OCI-LY1 (cell line): ENCODE results near the gene CNTNAP2.

Experiments used
- H2AFZ ChIP-seq: fragments of 200-600 bp; sonication (generic), shearing (Covaris generic); 2 replicates; pipeline ENCODE4 v1.6.0; 2014; ENCODE audit warnings: antibody characterized with exemption, mild to moderate bottlenecking, low read length
- H3F3A ChIP-seq: fragments of 200-600 bp; sonication (generic), shearing (Covaris generic); 2 replicates; pipeline ENCODE4 v1.6.0; 2014; ENCODE audit warnings: mild to moderate bottlenecking, antibody characterized with exemption, low read length, moderate library complexity; ENCODE audit not compliant: insufficient read depth
- H3K27ac ChIP-seq: fragments of 200-600 bp; sonication (generic); 2 replicates; pipeline ENCODE4 v1.5.1; 2014; ENCODE audit warnings: low read length, mixed run types, mild to moderate bottlenecking, low read depth; ENCODE audit not compliant: poor library complexity, severe bottlenecking
- H3K27me3 ChIP-seq: fragments of 200-600 bp; sonication (generic); 2 replicates; pipeline ENCODE4 v1.6.0; 2014; ENCODE audit warnings: antibody characterized with exemption, mild to moderate bottlenecking, low read length, moderate library complexity; ENCODE audit not compliant: insufficient read depth
- H3K36me3 ChIP-seq: fragments of 200-600 bp; sonication (generic); 2 replicates; pipeline ENCODE4 v1.6.1; 2014; ENCODE audit warnings: mild to moderate bottlenecking, antibody characterized with exemption, low read length, moderate library complexity, mixed read lengths; ENCODE audit not compliant: insufficient read depth
- H3K4me1 ChIP-seq: fragments of 200-600 bp; sonication (generic); 2 replicates; pipeline ENCODE4 v1.5.1; 2014; ENCODE audit warnings: mild to moderate bottlenecking, low read length, moderate library complexity; ENCODE audit not compliant: insufficient read depth, severe bottlenecking
- H3K4me2 ChIP-seq: fragments of 200-600 bp; sonication (generic), shearing (Covaris generic); 2 replicates; pipeline ENCODE4 v1.6.1; 2014; ENCODE audit warnings: low read length
- H3K4me3 ChIP-seq: fragments of 200-600 bp; sonication (generic); 2 replicates; pipeline ENCODE4 v1.5.1; 2014; ENCODE audit warnings: low read length, low read depth, mild to moderate bottlenecking, mixed read lengths; ENCODE audit not compliant: poor library complexity, severe bottlenecking
- H3K79me2 ChIP-seq: fragments of 200-600 bp; shearing (Covaris generic); 2 replicates; pipeline ENCODE4 v1.6.1; 2016; ENCODE audit warnings: mixed run types, low read length, mixed read lengths; ENCODE audit not compliant: insufficient read depth
- H3K9ac ChIP-seq: fragments of 200-600 bp; sonication (generic), shearing (Covaris generic); 2 replicates; pipeline ENCODE4 v1.6.1; 2014; ENCODE audit warnings: mild to moderate bottlenecking, low read length, mixed read lengths
- H3K9me2 ChIP-seq: fragments of 200-600 bp; sonication (generic), shearing (Covaris generic); 2 replicates; pipeline ENCODE4 v1.6.1; 2014; ENCODE audit warnings: low read depth, mild to moderate bottlenecking, low read length, mixed read lengths
- H3K9me3 ChIP-seq: fragments of 200-600 bp; shearing (Covaris generic); 2 replicates; pipeline ENCODE4 v1.6.1; 2014; ENCODE audit warnings: low read length, mixed read lengths
- H4K20me1 ChIP-seq: fragments of 200-600 bp; sonication (generic), shearing (Covaris generic); 2 replicates; pipeline ENCODE4 v1.6.0; 2016; ENCODE audit warnings: mild to moderate bottlenecking, low read length; ENCODE audit not compliant: insufficient read depth
- EZH2 ChIP-seq: fragments of 200-600 bp; sonication (generic), shearing (Covaris generic); IDR thresholded peaks from 2 replicates; pipeline ENCODE4 v1.8.0; 2017; ENCODE audit warnings: borderline replicate concordance, mixed run types, mild to moderate bottlenecking, antibody characterized with exemption, low read length, moderate library complexity, mixed read lengths
- TF ChIP-seq, protein P1 (sequence below): fragments of 200-600 bp; sonication (generic), shearing (Covaris generic); IDR thresholded peaks from 2 replicates; pipeline ENCODE4 v1.5.1; 2017; ENCODE audit warnings: mild to moderate bottlenecking, antibody characterized with exemption, low read length, moderate library complexity, mixed read lengths

The CNTNAP2 gene

DNA sequence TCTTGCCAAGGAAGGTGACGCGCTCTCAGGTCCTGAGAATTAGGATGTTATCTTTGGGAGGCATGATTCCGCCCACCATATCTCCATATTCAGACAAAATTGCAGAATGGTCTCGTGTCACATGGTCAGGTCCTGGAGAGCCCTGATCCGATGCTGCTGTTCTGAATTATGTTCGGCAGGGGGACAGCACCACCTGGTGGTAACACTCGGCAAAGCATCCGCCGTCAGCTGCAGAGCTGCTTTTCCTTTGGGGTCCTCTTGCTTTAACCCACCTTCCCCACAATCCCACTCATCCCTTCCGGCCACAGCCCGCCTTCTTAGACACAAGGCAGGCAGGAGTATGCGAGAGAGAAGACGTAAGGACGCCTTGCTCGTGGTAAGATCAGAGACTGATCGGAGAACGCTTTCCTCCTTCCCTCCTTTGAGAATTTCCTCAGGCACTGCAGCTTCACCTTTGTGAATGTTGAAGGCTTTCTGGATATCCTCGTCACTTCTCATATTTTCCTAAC is 2146.2 kb downstream of the CNTNAP2 start:
- Histone ChIP-seq H3K4me3 (no peak overlapping the region), H3K9ac (no peak overlapping the region), H3K27me3 (peaks cover 4% of the 10 kb centered on the region; the same call in 1 of the 2 replicates), H3K4me1 (no peaks in the 10 kb centered on the region), H3F3A (no peaks in the 10 kb centered on the region), H4K20me1 (no peaks in the 10 kb centered on the region), H3K9me2 (no peaks in the 10 kb centered on the region), H3K79me2 (no peaks in the 10 kb centered on the region), H3K4me2 (peak overlapping the region; percentile 10; the same call in 1 of the 2 replicates), H3K36me3 (no peaks in the 10 kb centered on the region), H3K27ac (no peak overlapping the region), H2AFZ (no peak overlapping the region), H3K9me3 (no peaks in the 10 kb centered on the region)
- TF ChIP-seq, protein P1, sequence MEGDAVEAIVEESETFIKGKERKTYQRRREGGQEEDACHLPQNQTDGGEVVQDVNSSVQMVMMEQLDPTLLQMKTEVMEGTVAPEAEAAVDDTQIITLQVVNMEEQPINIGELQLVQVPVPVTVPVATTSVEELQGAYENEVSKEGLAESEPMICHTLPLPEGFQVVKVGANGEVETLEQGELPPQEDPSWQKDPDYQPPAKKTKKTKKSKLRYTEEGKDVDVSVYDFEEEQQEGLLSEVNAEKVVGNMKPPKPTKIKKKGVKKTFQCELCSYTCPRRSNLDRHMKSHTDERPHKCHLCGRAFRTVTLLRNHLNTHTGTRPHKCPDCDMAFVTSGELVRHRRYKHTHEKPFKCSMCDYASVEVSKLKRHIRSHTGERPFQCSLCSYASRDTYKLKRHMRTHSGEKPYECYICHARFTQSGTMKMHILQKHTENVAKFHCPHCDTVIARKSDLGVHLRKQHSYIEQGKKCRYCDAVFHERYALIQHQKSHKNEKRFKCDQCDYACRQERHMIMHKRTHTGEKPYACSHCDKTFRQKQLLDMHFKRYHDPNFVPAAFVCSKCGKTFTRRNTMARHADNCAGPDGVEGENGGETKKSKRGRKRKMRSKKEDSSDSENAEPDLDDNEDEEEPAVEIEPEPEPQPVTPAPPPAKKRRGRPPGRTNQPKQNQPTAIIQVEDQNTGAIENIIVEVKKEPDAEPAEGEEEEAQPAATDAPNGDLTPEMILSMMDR, result peak; percentile 96
- no peak for TF ChIP-seq EZH2

DNA sequence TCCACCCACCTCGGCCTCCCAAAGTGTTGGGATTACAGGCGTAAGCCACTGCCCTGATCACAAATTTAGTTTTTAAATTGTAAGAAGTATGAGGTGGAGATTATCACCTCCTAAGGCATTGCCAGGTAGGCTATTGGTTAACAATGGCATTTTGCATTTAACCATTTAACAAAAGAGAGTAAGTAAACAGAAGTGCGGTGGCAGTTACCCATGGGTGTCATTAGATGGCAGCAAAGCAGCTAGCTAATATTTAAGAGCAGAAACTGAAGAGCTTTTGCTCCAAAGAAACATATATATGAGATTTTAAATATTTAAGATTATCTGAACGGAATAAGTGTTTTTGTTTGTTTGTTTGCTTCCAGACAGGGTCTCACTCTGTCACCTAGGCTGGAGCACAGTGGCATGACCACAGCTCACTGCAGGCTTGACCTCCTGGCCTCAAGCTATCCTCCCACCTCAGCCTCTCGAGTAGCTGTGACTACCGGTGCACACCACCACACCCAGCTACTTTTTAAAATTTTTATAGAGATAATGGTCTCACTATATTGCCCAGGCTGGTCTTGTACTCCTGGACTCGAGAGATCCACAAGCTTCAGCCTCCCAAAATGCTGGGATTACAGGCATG is 2148.4 kb downstream of the CNTNAP2 start:
- Histone ChIP-seq H3K4me3 (no peak overlapping the region), H3K9me2 (no peaks in the 10 kb centered on the region), H4K20me1 (no peaks in the 10 kb centered on the region), H3K4me1 (no peaks in the 10 kb centered on the region), H3K27me3 (peaks cover 4% of the 10 kb centered on the region; the same call in 1 of the 2 replicates), H3K9ac (no peak overlapping the region), H3K79me2 (no peaks in the 10 kb centered on the region), H3K9me3 (no peaks in the 10 kb centered on the region), H3K4me2 (no peak overlapping the region), H3F3A (no peaks in the 10 kb centered on the region), H3K36me3 (no peaks in the 10 kb centered on the region), H2AFZ (no peak overlapping the region), H3K27ac (no peak overlapping the region)
- TF ChIP-seq EZH2, result no peak
- TF ChIP-seq, protein P1, result peak; percentile 81

DNA sequence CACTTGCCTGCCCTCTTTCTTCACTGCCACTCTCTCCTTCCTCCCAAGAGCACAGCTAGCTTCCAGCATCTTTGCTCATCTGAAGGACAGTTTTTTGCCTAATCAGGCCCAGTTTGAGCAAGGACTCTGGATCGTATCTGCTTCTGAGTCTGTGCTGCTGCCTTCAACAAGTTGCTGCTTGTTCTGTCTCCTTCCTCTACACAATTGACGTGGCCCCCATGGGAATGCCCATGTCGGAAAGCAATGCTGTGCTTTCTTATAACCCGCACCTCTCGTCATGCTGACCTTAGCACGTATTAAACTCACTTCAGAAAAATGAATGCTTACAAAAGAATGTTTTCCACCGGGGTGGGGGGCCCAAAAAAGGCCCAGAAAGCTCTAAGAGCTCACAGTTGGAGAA is 2149.3 kb downstream of the CNTNAP2 start:
- TF ChIP-seq EZH2, result no peak
- TF ChIP-seq, protein P1, result no peak
- H3K4me3 ChIP-seq, result no peak overlapping the region

More for the DNA sequence above, 2149.3 kb downstream of the CNTNAP2 start:
- Histone ChIP-seq H2AFZ (no peak overlapping the region), H3K9me2 (no peaks in the 10 kb centered on the region), H3K9ac (no peak overlapping the region), H3F3A (no peaks in the 10 kb centered on the region), H3K27me3 (peaks cover 4% of the 10 kb centered on the region; the same call in 1 of the 2 replicates), H3K4me1 (no peaks in the 10 kb centered on the region), H3K36me3 (no peaks in the 10 kb centered on the region), H3K27ac (no peak overlapping the region), H4K20me1 (no peaks in the 10 kb centered on the region), H3K79me2 (no peaks in the 10 kb centered on the region), H3K9me3 (no peaks in the 10 kb centered on the region), H3K4me2 (no peak overlapping the region)
